Measurements from ENCODE around the gene MYLK. TPM values are rescaled to one million over a fixed set of nuclear protein-coding genes. Genes with fewer than 3 reads are reported as not detected.

MYLK gene
- total and polyA plus RNA-seq, 9 donors, result 16.4 to 34.5 (median 27.0) TPM

DNA sequence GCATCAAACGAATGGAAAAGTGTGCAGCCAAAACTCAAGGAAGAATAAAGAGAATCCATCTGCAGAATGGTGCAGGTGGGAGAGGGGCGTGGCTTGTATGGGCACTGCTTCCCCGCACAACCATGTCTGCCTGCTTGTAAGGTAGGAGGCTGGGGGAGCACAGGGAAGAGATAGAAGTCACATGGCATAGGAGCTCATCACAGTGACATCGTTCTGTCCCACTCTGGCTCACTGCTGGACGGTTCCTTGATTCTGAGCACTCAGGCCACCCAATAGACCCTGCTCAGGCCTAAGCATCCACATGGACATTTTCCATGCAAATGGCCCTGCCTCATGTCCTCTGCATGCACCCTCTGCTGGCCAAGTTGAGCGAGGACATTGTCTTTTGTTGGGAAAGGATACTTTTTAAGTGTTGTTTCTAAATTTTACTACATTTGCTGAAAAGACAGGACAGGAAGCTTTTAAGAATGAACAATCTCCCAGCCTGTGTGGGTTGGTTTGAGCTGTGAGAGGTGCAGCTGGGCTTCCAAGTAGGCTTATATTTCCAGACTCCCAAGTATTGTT is 3.1 kb downstream of the MYLK start:
- H3K27me3 ChIP-seq (ENCODE audit: control insufficient read depth, insufficient read depth, low read length), result peaks cover 17% of the 10 kb centered on the region
- no peak overlapping the region for H3K4me3 ChIP-seq (ENCODE audit: low read length)
- no peaks in the 10 kb centered on the region for H3K9me3 ChIP-seq (replicated peaks; ENCODE audit: control insufficient read depth, low read depth, low read length)
- no peak overlapping the region for H3K27ac ChIP-seq (ENCODE audit: low read length)
- peaks cover 10% of the 10 kb centered on the region for H3K4me1 ChIP-seq (ENCODE audit: control insufficient read depth, insufficient read depth, low read length)
- peak; percentile 33 for DNase-seq
- no peaks in the 10 kb centered on the region for H3K36me3 ChIP-seq (ENCODE audit: control insufficient read depth, insufficient read depth, low read length)
- 67% methylated on average over 5 of the region's 6 CpGs for WGBS (ENCODE audit: insufficient coverage)

DNA sequence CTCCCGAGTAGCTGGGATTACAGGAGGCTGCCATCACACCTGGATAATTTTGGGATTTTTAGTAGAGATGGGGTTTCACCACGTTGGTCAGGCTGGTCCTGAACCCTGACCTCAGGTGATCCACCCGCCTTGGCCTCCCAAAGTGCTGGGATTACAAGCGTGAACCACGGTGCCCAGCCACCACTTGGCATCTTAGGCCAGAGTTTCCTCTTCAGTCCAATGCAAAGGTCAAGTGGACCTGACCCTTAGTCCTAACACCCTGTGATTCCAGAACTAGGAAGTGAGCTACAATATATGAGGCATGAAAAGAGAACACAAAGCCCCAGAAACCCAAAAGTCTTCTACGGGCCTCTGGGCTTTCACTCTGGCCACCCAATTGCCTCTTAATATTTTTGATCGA is 5.3 kb downstream of the MYLK start:
- no peak for DNase-seq
- Histone ChIP-seq H3K27me3 (ENCODE audit: control insufficient read depth, insufficient read depth, low read length) (peaks cover 13% of the 10 kb centered on the region), H3K4me3 (ENCODE audit: low read length) (no peak overlapping the region), H3K27ac (ENCODE audit: low read length) (no peak overlapping the region), H3K36me3 (ENCODE audit: control insufficient read depth, insufficient read depth, low read length) (no peaks in the 10 kb centered on the region), H3K9me3 (replicated peaks; ENCODE audit: control insufficient read depth, low read depth, low read length) (no peaks in the 10 kb centered on the region), H3K4me1 (ENCODE audit: control insufficient read depth, insufficient read depth, low read length) (peaks cover 4% of the 10 kb centered on the region)
- WGBS (ENCODE audit: insufficient coverage), result 77% methylated on average over 5 of the region's 7 CpGs

DNA sequence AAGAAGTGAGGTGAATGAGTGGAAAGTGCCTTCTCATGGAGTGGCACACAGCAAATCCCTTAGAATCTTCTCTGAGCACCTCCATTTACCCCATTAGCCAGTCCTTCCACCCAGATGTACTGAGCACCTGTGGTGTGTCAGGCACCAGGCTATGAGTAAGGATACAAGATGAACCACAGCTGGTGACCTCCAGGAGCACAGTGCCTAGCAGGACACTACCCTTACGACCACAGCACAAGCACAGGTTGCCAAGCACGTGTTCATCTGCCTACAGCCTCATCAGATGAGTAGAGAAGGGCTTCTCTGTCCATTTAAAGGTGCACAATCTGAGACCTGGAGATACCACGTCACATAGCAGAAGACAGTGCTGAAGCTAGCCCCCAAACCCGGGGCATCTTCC is 6.2 kb downstream of the MYLK start:
- WGBS (ENCODE audit: insufficient coverage), result 78% methylated on average over 4 of the region's 4 CpGs
- Histone ChIP-seq H3K27ac (ENCODE audit: low read length) (no peak overlapping the region), H3K4me3 (ENCODE audit: low read length) (no peak overlapping the region), H3K4me1 (ENCODE audit: control insufficient read depth, insufficient read depth, low read length) (no peaks in the 10 kb centered on the region), H3K9me3 (replicated peaks; ENCODE audit: control insufficient read depth, low read depth, low read length) (no peaks in the 10 kb centered on the region), H3K36me3 (ENCODE audit: control insufficient read depth, insufficient read depth, low read length) (no peaks in the 10 kb centered on the region), H3K27me3 (ENCODE audit: control insufficient read depth, insufficient read depth, low read length) (peaks cover 4% of the 10 kb centered on the region)
- no peak for DNase-seq

DNA sequence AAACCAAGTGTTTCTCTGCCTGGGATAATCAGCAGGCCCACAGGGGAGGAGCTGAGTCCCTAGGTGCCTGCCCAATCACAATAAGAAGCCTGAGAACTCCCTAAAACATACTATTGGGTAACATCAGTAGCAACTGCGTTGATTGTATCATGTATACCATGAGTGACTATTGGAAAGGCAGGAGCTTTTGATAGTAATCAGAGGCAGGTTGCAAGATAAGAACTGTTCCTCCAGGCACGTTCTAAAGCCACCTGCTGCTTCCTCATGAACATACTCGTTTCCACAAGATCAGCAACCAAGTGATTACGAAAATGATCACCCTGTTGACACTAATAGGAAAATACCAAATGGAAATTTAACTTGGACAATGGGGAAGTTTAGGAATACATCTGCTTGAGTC is 6.7 kb downstream of the MYLK start:
- no CpG with 5 or more reads among the region's 4 CpGs for WGBS (ENCODE audit: insufficient coverage)
- H3K4me1 ChIP-seq (ENCODE audit: control insufficient read depth, insufficient read depth, low read length), result no peaks in the 10 kb centered on the region
- no peak for DNase-seq
- no peak overlapping the region for H3K27ac ChIP-seq (ENCODE audit: low read length)
- H3K9me3 ChIP-seq (replicated peaks; ENCODE audit: control insufficient read depth, low read depth, low read length), result no peaks in the 10 kb centered on the region
- H3K36me3 ChIP-seq (ENCODE audit: control insufficient read depth, insufficient read depth, low read length), result no peaks in the 10 kb centered on the region
- H3K27me3 ChIP-seq (ENCODE audit: control insufficient read depth, insufficient read depth, low read length), result peaks cover under 1% of the 10 kb centered on the region
- no peak overlapping the region for H3K4me3 ChIP-seq (ENCODE audit: low read length)

DNA sequence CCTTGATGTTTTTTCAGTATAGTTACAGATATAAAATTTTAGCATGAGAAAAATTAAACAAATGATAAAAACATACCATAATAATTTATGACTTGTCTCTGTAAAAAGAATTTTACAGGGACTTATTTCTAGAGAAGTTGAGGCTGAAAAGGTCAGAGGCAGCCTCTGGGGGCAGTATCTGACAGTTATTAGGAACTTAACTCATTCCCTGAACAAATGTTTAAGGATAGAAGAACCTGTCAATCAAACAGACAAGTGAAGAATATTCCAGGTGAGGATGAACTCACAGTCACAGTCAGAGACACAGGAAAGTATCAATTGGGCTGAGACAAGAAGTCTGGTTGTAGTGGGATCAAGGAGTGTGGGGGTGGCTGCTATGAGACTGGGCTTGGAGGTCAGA is 7.3 kb downstream of the MYLK start:
- DNase-seq, result no peak
- Histone ChIP-seq H3K4me1 (ENCODE audit: control insufficient read depth, insufficient read depth, low read length) (no peaks in the 10 kb centered on the region), H3K27ac (ENCODE audit: low read length) (no peak overlapping the region), H3K4me3 (ENCODE audit: low read length) (no peak overlapping the region), H3K9me3 (replicated peaks; ENCODE audit: control insufficient read depth, low read depth, low read length) (no peaks in the 10 kb centered on the region), H3K27me3 (ENCODE audit: control insufficient read depth, insufficient read depth, low read length) (no peaks in the 10 kb centered on the region), H3K36me3 (ENCODE audit: control insufficient read depth, insufficient read depth, low read length) (no peaks in the 10 kb centered on the region)

DNA sequence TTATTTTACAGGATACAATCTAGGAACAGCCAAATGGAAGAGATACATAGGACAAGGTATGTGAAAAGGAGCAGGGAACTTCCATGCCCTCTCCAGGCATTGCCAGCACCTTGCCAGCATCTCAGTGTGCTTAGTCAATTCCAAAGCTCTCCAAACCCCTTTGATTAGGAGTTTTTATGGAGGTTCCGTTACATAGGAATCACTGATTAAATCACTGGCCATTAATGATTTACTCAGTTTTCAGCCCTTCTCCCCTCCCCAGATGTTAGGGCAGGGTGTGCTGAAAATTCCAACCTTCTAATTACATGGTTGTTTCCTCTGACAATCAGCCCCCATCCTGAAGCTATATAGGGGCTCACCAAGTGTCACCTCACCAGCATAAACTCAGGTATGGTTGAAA is 11.5 kb downstream of the MYLK start:
- Histone ChIP-seq H3K27me3 (ENCODE audit: control insufficient read depth, insufficient read depth, low read length) (no peaks in the 10 kb centered on the region), H3K4me1 (ENCODE audit: control insufficient read depth, insufficient read depth, low read length) (no peaks in the 10 kb centered on the region), H3K9me3 (replicated peaks; ENCODE audit: control insufficient read depth, low read depth, low read length) (no peaks in the 10 kb centered on the region), H3K36me3 (ENCODE audit: control insufficient read depth, insufficient read depth, low read length) (no peaks in the 10 kb centered on the region), H3K27ac (ENCODE audit: low read length) (no peak overlapping the region), H3K4me3 (ENCODE audit: low read length) (no peak overlapping the region)
- no CpG with 5 or more reads among the region's 1 CpG for WGBS (ENCODE audit: insufficient coverage)
- DNase-seq, result no peak

DNA sequence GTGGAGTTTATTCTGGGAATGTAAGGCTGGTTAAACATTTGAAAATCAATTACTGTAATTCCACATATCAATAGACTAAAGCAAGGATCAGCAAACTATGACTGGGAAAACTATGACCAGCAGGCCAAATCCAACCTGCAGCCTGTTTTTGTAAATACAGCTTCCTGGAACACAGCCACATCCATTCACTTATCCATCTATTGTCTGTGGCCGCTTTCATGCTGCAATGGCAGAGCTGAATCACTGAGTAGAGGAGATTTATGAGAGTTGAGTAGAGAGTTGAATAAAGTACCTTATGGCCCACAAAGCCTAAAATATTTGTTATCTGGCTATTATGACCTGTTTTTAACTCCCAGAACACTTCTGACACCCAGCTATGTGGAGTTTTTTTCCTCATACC is 12.2 kb downstream of the MYLK start:
- no CpG with 5 or more reads among the region's 1 CpG for WGBS (ENCODE audit: insufficient coverage)
- Histone ChIP-seq H3K27me3 (ENCODE audit: control insufficient read depth, insufficient read depth, low read length) (no peaks in the 10 kb centered on the region), H3K4me3 (ENCODE audit: low read length) (no peak overlapping the region), H3K9me3 (replicated peaks; ENCODE audit: control insufficient read depth, low read depth, low read length) (no peaks in the 10 kb centered on the region), H3K36me3 (ENCODE audit: control insufficient read depth, insufficient read depth, low read length) (no peaks in the 10 kb centered on the region), H3K27ac (ENCODE audit: low read length) (no peak overlapping the region), H3K4me1 (ENCODE audit: control insufficient read depth, insufficient read depth, low read length) (no peaks in the 10 kb centered on the region)
- no peak for DNase-seq

DNA sequence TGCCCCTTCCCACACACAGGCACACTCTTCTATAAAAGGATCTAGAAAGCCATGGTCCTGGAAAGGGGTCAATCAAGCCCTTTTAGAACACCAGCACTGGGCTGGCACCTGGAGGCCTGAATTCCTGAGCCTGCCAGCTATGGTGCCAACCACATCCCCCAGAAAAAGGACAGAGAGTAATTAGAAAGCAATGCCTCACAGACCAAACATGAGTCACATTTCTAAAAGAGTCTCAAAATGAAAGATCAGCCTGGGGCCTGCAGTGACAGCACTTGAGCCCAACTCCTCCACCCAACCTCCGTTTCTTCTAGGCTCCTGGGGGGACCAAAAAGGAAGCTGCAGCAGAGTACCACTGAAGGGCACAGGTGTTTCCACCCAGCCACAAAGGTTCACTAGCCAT is 14.1 kb downstream of the MYLK start:
- no peaks in the 10 kb centered on the region for H3K27me3 ChIP-seq (ENCODE audit: control insufficient read depth, insufficient read depth, low read length)
- H3K9me3 ChIP-seq (replicated peaks; ENCODE audit: control insufficient read depth, low read depth, low read length), result peaks cover 5% of the 10 kb centered on the region
- H3K4me1 ChIP-seq (ENCODE audit: control insufficient read depth, insufficient read depth, low read length), result no peaks in the 10 kb centered on the region
- H3K4me3 ChIP-seq (ENCODE audit: low read length), result no peak overlapping the region
- H3K36me3 ChIP-seq (ENCODE audit: control insufficient read depth, insufficient read depth, low read length), result no peaks in the 10 kb centered on the region
- DNase-seq, result no peak
- H3K27ac ChIP-seq (ENCODE audit: low read length), result no peak overlapping the region
- 44% methylated on average over 1 of the region's 1 CpG for WGBS (ENCODE audit: insufficient coverage)

DNA sequence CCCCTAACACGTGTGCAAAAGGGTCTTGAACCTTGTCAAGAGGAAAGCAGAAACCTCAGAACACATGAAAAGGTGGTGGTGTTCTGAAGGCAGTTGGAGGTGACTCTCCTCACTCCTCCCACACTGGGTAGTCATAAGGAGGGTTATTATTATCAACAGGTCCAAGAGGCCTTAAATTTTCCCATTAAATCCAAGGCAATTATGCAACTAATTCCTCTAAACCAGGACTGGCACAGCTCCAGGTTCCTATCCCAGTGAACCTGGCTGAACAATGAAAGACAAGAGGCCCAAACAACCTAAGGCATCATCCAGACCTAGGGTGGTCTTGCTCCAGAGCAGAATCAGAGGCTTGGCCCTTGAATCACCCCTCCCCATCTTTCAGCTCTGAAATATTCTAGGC is 15.0 kb downstream of the MYLK start:
- H3K27me3 ChIP-seq (ENCODE audit: control insufficient read depth, insufficient read depth, low read length), result no peaks in the 10 kb centered on the region
- no peaks in the 10 kb centered on the region for H3K4me1 ChIP-seq (ENCODE audit: control insufficient read depth, insufficient read depth, low read length)
- WGBS (ENCODE audit: insufficient coverage), result no CpG with 5 or more reads among the region's 1 CpG

DNA sequence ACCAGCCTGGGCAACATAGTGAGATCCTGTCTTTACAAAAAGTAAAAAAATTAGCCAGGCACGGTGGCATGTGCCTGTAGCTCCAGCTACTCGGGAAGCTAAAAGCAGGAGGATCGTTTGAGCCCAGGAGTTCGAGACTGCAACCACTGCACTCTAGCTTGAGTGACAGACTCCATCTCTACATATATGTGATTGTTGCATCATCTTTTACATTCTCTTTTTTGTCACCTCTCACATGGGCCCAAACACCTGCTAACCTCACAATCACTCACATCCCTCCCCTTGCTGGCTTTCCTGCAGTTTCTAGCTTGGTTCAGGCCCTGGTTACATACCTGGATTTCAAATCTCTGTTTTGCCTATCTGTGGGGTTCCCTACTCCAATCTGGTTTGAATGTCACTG is 19.4 kb downstream of the MYLK start:
- DNase-seq, result no peak
- Histone ChIP-seq H3K9me3 (replicated peaks; ENCODE audit: control insufficient read depth, low read depth, low read length) (peaks cover 5% of the 10 kb centered on the region), H3K36me3 (ENCODE audit: control insufficient read depth, insufficient read depth, low read length) (no peaks in the 10 kb centered on the region), H3K27me3 (ENCODE audit: control insufficient read depth, insufficient read depth, low read length) (no peaks in the 10 kb centered on the region), H3K4me3 (ENCODE audit: low read length) (no peak overlapping the region), H3K4me1 (ENCODE audit: control insufficient read depth, insufficient read depth, low read length) (no peaks in the 10 kb centered on the region), H3K27ac (ENCODE audit: low read length) (no peak overlapping the region)
- 95% methylated on average over 4 of the region's 4 CpGs for WGBS (ENCODE audit: insufficient coverage)

More for the DNA sequence above, 15.0 kb downstream of the MYLK start:
- no peak for DNase-seq
- H3K27ac ChIP-seq (ENCODE audit: low read length), result no peak overlapping the region
- H3K9me3 ChIP-seq (replicated peaks; ENCODE audit: control insufficient read depth, low read depth, low read length), result peaks cover 5% of the 10 kb centered on the region
- no peak overlapping the region for H3K4me3 ChIP-seq (ENCODE audit: low read length)
- H3K36me3 ChIP-seq (ENCODE audit: control insufficient read depth, insufficient read depth, low read length), result no peaks in the 10 kb centered on the region

DNA sequence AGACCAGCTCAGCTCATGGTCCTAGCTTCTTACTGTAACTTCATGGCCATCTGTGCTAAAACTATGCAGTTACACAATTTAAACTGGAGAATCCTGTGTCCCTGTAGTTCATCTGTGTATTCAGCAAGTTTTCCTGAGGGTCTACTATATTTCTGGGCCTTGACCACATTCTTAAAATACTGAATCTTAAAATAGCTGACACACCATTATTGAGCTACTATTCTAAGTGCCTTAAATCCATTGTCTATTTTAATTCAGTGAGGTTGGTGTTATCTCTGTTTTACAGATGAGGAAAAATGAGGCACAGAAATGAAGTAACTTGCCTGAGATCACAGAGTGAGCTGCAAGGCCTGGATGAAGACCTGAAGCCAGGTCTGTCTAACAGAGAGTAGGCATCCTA is 22.0 kb downstream of the MYLK start:
- peaks cover 5% of the 10 kb centered on the region for H3K9me3 ChIP-seq (replicated peaks; ENCODE audit: control insufficient read depth, low read depth, low read length)
- no peak overlapping the region for H3K27ac ChIP-seq (ENCODE audit: low read length)
- no peak overlapping the region for H3K4me3 ChIP-seq (ENCODE audit: low read length)
- no peaks in the 10 kb centered on the region for H3K4me1 ChIP-seq (ENCODE audit: control insufficient read depth, insufficient read depth, low read length)
- DNase-seq, result no peak
- no peaks in the 10 kb centered on the region for H3K36me3 ChIP-seq (ENCODE audit: control insufficient read depth, insufficient read depth, low read length)
- no peaks in the 10 kb centered on the region for H3K27me3 ChIP-seq (ENCODE audit: control insufficient read depth, insufficient read depth, low read length)

All from muscle of leg (tissue), 11 donors.